GM12865 (cell line): ENCODE results near the gene AP2A2.

ENCODE experiments used
- DNase-seq: peaks from one replicate; pipeline ENCODE4 v3.0.0; 2010; ENCODE audit warnings: low read depth
- H3K4me3 ChIP-seq: 2 replicates; pipeline ENCODE4 v1.5.1; 2011; ENCODE audit warnings: mild to moderate bottlenecking, low read depth, low read length, control low read depth
- CTCF ChIP-seq: IDR thresholded peaks from 2 replicates; pipeline ENCODE4 v1.5.1; 2011; ENCODE audit warnings: low read length, control low read depth, low read depth, inconsistent platforms; ENCODE audit not compliant: insufficient read depth; ENCODE audit errors: missing control alignments

AP2A2 gene

DNA sequence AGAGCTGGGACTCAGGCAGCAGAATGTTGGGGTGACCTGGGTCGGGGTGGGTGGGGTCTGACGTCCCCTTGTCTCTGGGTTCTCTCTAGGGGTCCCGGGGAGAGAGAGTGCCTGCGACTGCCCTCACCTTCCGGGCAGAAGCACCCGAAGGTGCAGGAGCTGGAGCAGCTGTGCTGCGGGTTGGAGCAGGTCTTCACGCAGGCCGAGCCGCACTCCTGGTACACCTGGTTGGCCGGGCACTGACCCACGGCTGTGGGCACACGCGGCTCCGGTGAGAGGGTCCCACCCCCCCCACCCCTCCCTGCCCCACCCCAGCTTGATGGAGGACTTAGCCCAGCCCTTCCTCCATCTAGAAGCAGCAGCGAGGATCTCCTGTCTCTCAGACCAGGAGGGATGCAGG is 104.4 kb downstream of the AP2A2 start:
- no peak for TF ChIP-seq CTCF
- no peak overlapping the region for H3K4me3 ChIP-seq
- DNase-seq, result no peak

GRCh38 chr11:1030556-1030955 is 104.9 kb downstream of the AP2A2 start:
- no peak for DNase-seq
- H3K4me3 ChIP-seq, result no peak overlapping the region
- TF ChIP-seq CTCF, result no peak

- TF ChIP-seq CTCF, result no peak
- no peak for DNase-seq
- no peak overlapping the region for H3K4me3 ChIP-seq
Measured at GRCh38 chr11:1031121-1031899, 105.6 kb downstream of the AP2A2 start.

- H3K4me3 ChIP-seq, result no peak overlapping the region
- no peak for TF ChIP-seq CTCF
- DNase-seq, result no peak
Measured at GRCh38 chr11:1032310-1032891, 106.7 kb downstream of the AP2A2 start.

- no peak for DNase-seq
- H3K4me3 ChIP-seq, result no peak overlapping the region
- no peak for TF ChIP-seq CTCF
Measured at GRCh38 chr11:1033016-1033798, 107.5 kb downstream of the AP2A2 start.

- no peak for TF ChIP-seq CTCF
- DNase-seq, result no peak
- no peak overlapping the region for H3K4me3 ChIP-seq
Measured at GRCh38 chr11:1034001-1034400, 108.3 kb downstream of the AP2A2 start.
